Right lobe of liver (tissue), 6 donors: ENCODE results near the gene HIBADH. TPM values are rescaled to one million over a fixed set of nuclear protein-coding genes. Genes with fewer than 3 reads are reported as not detected.

Experiments used
- ATAC-seq, 4 donors: fragments of 200-7000 bp; cut with Tn5 transposase; one replicate each; pipeline ENCODE4 v1.9.1; 2020; ENCODE audit warnings: mild to moderate bottlenecking in 4 of 4, moderate library complexity in 4 of 4
- DNase-seq, 3 donors: peaks; one replicate each; pipeline ENCODE4 v3.0.0-alpha.2; 2020
- H3K27ac ChIP-seq, 3 donors: fragments of 200-600 bp; one replicate each; pipeline ENCODE4 v1.8.0; 2022
- H3K27me3 ChIP-seq, 2 donors: fragments of 200-600 bp; one replicate each; pipeline ENCODE4 v1.8.0; 2022
- H3K36me3 ChIP-seq, 4 donors: fragments of 200-600 bp; sonication (generic) in 1 of 4; one replicate each; pipeline versions ENCODE4 v1.5.1 to v1.8.0; 2017 to 2022; ENCODE audit warnings: control low read depth in 1 of 4
- H3K4me1 ChIP-seq, 4 donors: fragments of 200-600 bp; sonication (generic) in 1 of 4; one replicate each; pipeline versions ENCODE4 v1.5.1 to v1.8.0; 2017 to 2022; ENCODE audit warnings: control low read depth in 1 of 4
- H3K4me3 ChIP-seq, 3 donors: fragments of 200-600 bp; one replicate each; pipeline ENCODE4 v1.8.0; 2022
- H3K9me3 ChIP-seq, 4 donors: fragments of 200-600 bp; sonication (generic) in 1 of 4; one replicate each; pipeline versions ENCODE4 v1.5.1 to v1.8.0; 2017 to 2022; ENCODE audit warnings: control low read depth in 1 of 4
- POLR2A ChIP-seq: fragments of 450-650 bp; IDR thresholded peaks from one replicate; pipeline ENCODE4 v1.6.1; 2017; ENCODE audit warnings: antibody characterized with exemption, mild to moderate bottlenecking
- WGBS: methylation state at CpG from one replicate; pipeline ENCODE4 v1.1.6; 2018; ENCODE audit warnings: low coverage, low lambda C conversion rate; ENCODE audit not compliant: insufficient coverage; ENCODE audit errors: missing lambda C conversion rate; 5-methylcytosine and 5-hydroxymethylcytosine counted together
- intact Hi-C, 2 donors: fragments of 100-400 bp; cut with DNase I; formaldehyde crosslinking; loops; one replicate each; pipeline versions ENCODE4 v1.11.2 to v1.14.1; 2022
- total RNA-seq, 6 experiments: library from RNA; depleted of rRNA in 2 of 6; stranded (reverse); fragments of >200 nt in 2 of 6; fragmentation: NEBNext Ultra II Directional in 3 of 6; extraction: Animal tissue kit (Norgen Biotek cat#: 25700) in 3 of 6; gene quantifications; one replicate each; pipeline versions ENCODE4 v1.1.0 to v1.2.4, GENCODE V29; 2016 to 2023
- TF ChIP-seq, protein P1 (sequence below), 4 donors: fragments of 200-600 bp in 3 of 4; fragments of 450-650 bp in 1 of 4; IDR thresholded peaks; one replicate each; pipeline versions ENCODE4 v1.5.1 to v1.8.0; 2016 to 2022; ENCODE audit warnings: antibody characterized with exemption in 4 of 4, mild to moderate bottlenecking in 2 of 4
- donor health status: DM: no; HTN: yes; CAD: no.
- donor health status: DM: no; HTN: no; CAD: no.
- donor health status: DM: no; HTN: no; CAD: no.
- donor health status: DM: no; HTN: yes; CAD: no.
- donor health status: DM: no; HTN: yes; CAD: no.

HIBADH gene
- total RNA-seq, 6 experiments from 2014 or later, result 64.9 to 143 (median 67.2) TPM

- no peaks in the 10 kb centered on the region for H3K36me3 ChIP-seq
- H3K4me3 ChIP-seq, result no peak overlapping the region
- TF ChIP-seq POLR2A, result no peak
- TF ChIP-seq, protein P1, sequence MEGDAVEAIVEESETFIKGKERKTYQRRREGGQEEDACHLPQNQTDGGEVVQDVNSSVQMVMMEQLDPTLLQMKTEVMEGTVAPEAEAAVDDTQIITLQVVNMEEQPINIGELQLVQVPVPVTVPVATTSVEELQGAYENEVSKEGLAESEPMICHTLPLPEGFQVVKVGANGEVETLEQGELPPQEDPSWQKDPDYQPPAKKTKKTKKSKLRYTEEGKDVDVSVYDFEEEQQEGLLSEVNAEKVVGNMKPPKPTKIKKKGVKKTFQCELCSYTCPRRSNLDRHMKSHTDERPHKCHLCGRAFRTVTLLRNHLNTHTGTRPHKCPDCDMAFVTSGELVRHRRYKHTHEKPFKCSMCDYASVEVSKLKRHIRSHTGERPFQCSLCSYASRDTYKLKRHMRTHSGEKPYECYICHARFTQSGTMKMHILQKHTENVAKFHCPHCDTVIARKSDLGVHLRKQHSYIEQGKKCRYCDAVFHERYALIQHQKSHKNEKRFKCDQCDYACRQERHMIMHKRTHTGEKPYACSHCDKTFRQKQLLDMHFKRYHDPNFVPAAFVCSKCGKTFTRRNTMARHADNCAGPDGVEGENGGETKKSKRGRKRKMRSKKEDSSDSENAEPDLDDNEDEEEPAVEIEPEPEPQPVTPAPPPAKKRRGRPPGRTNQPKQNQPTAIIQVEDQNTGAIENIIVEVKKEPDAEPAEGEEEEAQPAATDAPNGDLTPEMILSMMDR (IDR thresholded peaks at IDR 0.05), result no peak
- DNase-seq, result no peak
- H3K4me1 ChIP-seq, result peaks cover 0 to 47% (median 6%) of the 10 kb centered on the region in 4 donors
- WGBS, result 27% methylated on average over 2 of the region's 2 CpGs
- H3K27ac ChIP-seq, result peak overlapping the region in 2 of 3 donors; percentile 38 to 66
- ATAC-seq, result peak; percentile 88 to 93 (median 90)
- intact Hi-C loops, result no loop called here
- H3K9me3 ChIP-seq, result no peaks in the 10 kb centered on the region
- no peaks in the 10 kb centered on the region for H3K27me3 ChIP-seq
Measured at GRCh38 chr7:27656724-27657123, 6.0 kb downstream of the HIBADH start.

- Histone ChIP-seq H3K4me1 (peaks cover 0 to 33% (median 6%) of the 10 kb centered on the region in 4 donors), H3K4me3 (no peak overlapping the region), H3K27me3 (no peaks in the 10 kb centered on the region), H3K9me3 (no peaks in the 10 kb centered on the region), H3K36me3 (no peaks in the 10 kb centered on the region), H3K27ac (no peak overlapping the region)
- WGBS, result 88% methylated on average over 1 of the region's 1 CpG
- intact Hi-C loops, result no loop called here
- TF ChIP-seq, protein P1 (IDR thresholded peaks at IDR 0.05), result no peak
- TF ChIP-seq POLR2A, result no peak
- DNase-seq, result no peak
- no peak for ATAC-seq
Measured at GRCh38 chr7:27655184-27655583, 7.5 kb downstream of the HIBADH start.

DNA sequence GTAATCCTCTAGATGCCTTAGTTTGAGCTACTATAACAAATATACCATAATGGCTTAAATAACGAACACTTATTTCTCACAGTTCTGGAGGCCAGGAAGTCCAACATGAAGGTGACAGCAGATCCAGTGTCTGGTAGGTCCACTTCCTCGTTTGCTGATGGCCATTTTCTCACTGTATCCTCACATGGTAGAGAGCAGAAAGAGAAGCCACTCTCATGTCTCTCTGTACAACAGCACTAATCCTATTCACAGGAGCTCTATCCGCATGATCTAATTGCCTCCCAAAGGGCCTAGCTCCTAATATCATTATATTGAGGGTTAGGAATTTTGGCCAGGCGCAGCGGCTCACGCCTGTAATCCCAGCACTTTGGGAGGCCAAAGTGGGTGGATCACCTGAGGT, 10.2 kb downstream of the HIBADH start:
- no peak for DNase-seq
- H3K27ac ChIP-seq, result no peak overlapping the region
- H3K36me3 ChIP-seq, result peaks cover 0 to 16% (median 4%) of the 10 kb centered on the region in 4 donors
- no peaks in the 10 kb centered on the region for H3K9me3 ChIP-seq
- 98% methylated on average over 5 of the region's 6 CpGs for WGBS
- no peaks in the 10 kb centered on the region for H3K27me3 ChIP-seq
- H3K4me1 ChIP-seq, result peaks cover 0 to 16% (median 3%) of the 10 kb centered on the region in 4 donors
- H3K4me3 ChIP-seq, result no peak overlapping the region
- ATAC-seq, result no peak
- TF ChIP-seq POLR2A, result no peak
- TF ChIP-seq, protein P1 (IDR thresholded peaks at IDR 0.05), result no peak
- intact Hi-C loops, result no loop called here

DNA sequence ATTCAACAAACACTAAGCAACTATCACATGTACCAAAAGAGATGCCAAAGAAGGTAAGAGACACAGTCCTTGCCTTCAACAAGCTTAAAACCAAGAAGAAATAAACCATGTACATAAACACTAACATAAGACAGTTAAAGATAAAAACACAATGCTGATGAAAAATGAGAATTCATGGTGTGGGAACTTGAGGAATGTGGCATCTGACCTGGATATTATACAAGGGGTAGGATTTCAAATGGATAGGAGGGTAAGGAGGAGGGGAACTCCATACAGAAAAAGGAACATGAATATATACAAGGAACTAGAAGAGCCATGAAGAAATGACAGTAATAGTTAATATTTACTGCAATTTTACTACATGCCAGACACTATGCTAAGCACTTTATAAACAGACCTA, 11.0 kb downstream of the HIBADH start:
- H3K4me1 ChIP-seq, result peaks cover 0 to 8% (median 0%) of the 10 kb centered on the region in 4 donors
- H3K4me3 ChIP-seq, result no peak overlapping the region
- DNase-seq (no peak), ATAC-seq (no peak)
- H3K27ac ChIP-seq, result no peak overlapping the region
- H3K9me3 ChIP-seq, result no peaks in the 10 kb centered on the region
- H3K36me3 ChIP-seq, result peaks cover 0 to 24% (median 4%) of the 10 kb centered on the region in 4 donors
- no peaks in the 10 kb centered on the region for H3K27me3 ChIP-seq
- intact Hi-C loops, result no loop called here
- TF ChIP-seq, protein P1 (IDR thresholded peaks at IDR 0.05), result no peak
- TF ChIP-seq POLR2A, result no peak

- DNase-seq, result no peak
- no peak overlapping the region for H3K27ac ChIP-seq
- intact Hi-C loops, result no loop called here
- no peaks in the 10 kb centered on the region for H3K27me3 ChIP-seq
- TF ChIP-seq, protein P1 (IDR thresholded peaks at IDR 0.05), result no peak
- no peak for TF ChIP-seq POLR2A
- H3K4me3 ChIP-seq, result no peak overlapping the region
- no peak for ATAC-seq
- H3K9me3 ChIP-seq, result no peaks in the 10 kb centered on the region
- 95% methylated on average over 4 of the region's 4 CpGs for WGBS
- H3K36me3 ChIP-seq, result peaks cover 0 to 25% (median 4%) of the 10 kb centered on the region in 4 donors
- no peaks in the 10 kb centered on the region for H3K4me1 ChIP-seq
Measured at GRCh38 chr7:27650283-27650682, 12.4 kb downstream of the HIBADH start.
